Umbilical cord (tissue), 2 donors: ENCODE data around the gene C1orf174. TPM values are rescaled to one million over a fixed set of nuclear protein-coding genes. Genes with fewer than 3 reads are reported as not detected.

ENCODE experiments used
- DNase-seq: peaks from one replicate; pipeline ENCODE4 v3.0.0-alpha.2; 2015; ENCODE audit warnings: low spot score
- total RNA-seq: library from RNA; depleted of rRNA; stranded (reverse); fragments of >200 nt; gene quantifications from one replicate; pipeline ENCODE4 v1.2.3, GENCODE V29; 2014; ENCODE audit warnings: low replicate concordance; ENCODE audit not compliant: insufficient read depth

The C1orf174 gene
- total RNA-seq, 1 donor from 2014 or later, result 28.4 TPM

- DNase-seq, result no peak
Measured at GRCh38 chr1:3895279-3895950, 4.7 kb downstream of the C1orf174 start.

- DNase-seq, result no peak
Measured at GRCh38 chr1:3894626-3895278, 5.3 kb downstream of the C1orf174 start.

DNA sequence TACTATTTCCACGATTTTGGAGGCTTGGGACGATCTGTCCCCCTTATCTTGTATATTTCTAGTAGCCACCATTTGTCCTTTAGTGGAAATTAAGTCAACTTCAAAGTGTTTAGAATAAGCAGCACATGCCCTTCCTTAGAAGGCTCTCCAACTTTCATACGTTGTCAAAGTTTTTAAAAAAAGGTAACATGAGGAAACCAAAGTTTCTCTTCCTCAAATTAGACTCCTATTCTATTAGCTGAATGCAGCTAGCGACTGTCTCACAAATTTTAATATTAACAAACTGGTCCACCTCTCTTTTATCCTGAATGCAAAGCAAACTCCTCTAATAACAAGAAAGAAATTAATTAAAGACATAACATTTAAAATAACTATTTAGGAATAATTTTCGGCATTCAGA, 6.9 kb downstream of the C1orf174 start:
- no peak for DNase-seq

DNA sequence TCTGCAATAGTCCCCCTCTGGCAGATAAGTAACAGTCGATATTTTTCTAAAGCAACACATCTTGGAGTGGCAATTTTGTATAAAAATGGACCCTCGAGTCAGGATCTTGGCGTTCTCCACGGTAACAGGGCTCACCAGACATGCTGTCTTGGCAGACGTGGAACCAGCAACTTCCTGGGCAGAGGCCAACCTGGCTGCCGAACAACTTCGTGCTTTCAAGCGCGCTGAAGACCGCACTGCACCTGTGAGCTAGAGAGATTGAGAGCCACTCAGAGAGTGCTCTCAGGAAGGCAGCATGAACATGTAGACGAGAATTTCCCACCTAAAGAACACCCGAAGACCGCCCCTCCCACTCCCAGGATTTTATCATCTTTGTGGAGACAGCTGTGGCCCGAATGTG, 7.3 kb downstream of the C1orf174 start:
- DNase-seq, result no peak

- no peak for DNase-seq
Measured at GRCh38 chr1:3891329-3891865, 8.7 kb downstream of the C1orf174 start.

DNA sequence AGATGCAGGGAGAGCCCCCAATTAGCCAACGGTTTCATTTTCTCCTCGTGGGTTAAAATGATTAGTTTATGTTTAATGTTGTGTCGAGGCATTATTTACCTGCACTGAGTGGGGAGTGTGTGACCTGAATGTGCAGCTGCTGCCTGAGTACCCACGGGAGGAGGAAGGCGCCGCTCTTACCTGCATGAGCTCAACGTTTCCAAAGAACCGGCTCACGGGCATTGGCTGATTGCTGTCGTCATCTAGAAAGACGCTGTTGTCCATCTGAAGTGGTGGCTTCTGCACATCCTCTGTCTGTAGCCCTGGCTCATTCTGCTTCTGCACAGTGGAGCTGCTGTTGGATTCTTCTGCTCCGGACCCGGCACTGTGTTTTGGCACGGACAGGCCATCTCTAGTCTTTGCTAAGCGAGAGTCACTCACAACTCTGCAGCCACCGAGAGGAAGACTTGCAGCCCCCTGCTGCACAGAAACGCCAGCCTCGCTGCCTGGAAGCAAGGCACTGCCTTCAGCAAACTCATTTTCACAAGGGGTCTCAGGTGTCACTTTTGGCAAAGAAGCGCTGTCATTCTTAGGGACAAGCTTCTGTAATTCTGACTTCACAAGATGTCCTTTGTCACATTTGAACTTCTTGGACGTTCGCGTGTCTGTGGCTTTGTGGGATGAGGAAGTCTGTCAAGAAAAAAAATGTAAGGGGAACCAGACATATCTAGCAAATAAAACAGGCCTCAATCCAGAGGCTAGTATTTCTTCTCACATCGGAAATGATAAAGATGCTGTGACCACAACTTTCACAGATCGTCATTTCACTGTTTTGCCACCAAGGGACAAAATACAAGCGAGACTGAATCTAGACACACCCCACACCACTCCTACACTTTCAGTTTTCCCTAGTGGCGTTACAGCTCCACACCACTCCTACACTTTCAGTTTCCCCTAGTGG, 9.4 kb downstream of the C1orf174 start:
- no peak for DNase-seq

- DNase-seq, result no peak
Measured at GRCh38 chr1:3889936-3890335, 10.1 kb downstream of the C1orf174 start.

DNA sequence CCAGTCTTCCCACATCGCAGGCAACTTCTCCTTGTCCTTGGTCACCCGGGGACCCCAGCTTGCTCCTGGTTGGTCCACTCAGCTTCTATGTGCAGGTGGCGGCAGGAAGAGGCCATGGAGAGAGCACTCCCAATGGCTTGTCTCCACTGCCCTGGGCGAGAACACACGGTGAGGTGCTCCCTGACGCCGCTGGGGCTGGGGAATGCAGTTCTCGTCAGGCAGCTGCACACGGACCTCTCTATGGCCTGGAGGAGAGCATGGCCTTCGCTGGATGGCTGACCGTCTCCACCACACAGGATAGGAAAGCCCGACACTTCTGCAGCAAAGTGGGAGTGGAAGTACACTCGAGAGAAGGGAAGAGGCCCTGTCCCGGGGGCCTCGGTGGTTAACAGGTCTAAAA, 11.8 kb downstream of the C1orf174 start:
- no peak for DNase-seq

- DNase-seq, result no peak
Measured at GRCh38 chr1:3886691-3887090, 13.4 kb downstream of the C1orf174 start.

DNA sequence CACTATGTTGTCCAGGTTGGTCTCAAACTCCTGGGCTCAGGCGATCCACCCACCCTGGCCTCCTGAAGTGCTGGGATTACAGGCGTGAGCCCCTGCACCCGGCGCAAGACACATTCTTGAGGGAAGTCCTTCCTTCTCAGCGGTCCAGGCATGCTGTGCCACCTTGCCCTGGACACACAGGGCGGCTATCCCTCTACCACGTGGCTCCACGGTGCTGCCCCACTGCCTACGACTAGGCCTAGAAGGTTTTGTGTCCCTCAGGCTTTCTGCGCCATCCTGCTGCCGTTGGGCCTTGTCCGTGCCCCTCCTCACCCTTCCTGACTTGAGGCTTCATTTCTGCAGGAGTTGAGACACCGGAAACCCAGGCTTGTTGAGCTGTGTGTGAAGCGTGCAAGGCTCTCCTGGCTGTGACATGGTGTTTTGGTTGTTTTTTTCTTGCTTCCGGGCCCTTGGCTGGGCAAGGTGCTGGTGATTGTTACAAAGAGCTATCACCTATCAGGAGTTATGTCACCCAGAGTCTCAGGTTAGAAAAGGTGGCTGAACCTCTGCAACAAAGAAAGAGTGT, 13.9 kb downstream of the C1orf174 start:
- DNase-seq, result no peak

- no peak for DNase-seq
Measured at GRCh38 chr1:3885611-3886010, 14.5 kb downstream of the C1orf174 start.

DNA sequence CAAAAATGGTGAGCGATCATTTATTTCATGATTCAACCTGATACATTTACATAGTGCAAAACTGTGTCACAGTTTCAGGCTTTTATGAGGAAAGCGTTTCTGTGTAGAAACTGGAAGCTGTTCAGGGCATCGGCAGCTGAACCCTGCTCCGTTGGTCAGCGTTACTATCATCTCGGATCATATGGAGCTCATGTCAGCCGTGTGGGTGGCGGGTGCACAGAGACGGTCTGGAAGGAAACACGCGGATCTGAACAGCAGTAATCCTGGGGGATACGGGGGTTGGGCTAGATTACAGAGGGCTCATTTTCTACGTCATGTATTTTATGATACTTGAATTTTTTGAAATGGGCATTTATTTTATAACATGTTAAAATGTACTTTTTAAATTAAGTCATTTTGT, 15.1 kb downstream of the C1orf174 start:
- no peak for DNase-seq

- no peak for DNase-seq
Measured at GRCh38 chr1:3883194-3883925, 16.7 kb downstream of the C1orf174 start.

GRCh38 chr1:3881193-3881480, 18.9 kb downstream of the C1orf174 start:
- no peak for DNase-seq

DNA sequence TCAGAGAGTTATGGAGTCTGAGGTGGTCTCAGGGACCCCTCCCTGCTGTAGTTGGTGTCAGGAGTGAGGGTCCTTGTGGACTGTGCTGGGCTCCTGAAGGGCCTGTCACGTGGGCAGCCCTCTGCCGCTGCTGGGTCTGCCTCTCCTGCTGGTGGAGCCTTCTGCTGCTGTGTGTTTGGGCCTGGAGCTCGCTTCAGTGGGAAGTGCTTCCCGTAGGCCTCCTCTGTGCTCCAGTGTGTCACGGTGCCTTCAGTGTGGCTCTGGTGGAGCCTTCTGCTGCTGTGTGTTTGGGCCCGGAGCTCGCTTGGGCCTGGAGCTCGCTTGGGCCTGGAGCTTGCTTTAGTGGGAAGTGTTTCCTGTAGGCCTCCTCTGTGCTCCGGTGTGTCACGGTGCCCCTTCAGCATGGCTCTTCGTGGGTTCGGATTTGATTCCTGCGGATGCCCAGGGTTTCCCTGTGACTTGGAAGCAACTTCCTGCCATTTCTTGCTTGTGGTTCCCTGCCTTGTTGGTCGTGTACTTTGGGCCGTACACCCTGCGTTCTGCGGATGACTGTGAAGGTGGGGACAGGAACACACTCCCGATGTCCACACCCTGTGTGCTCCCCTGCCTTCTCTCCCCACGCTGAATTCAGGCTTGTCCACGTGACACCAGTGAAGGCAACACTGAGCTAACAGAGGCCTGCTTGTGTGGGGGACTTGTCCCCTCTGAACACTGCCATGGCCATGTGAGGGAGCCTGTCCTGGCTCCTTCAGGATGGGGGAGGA, 19.5 kb downstream of the C1orf174 start:
- no peak for DNase-seq

DNA sequence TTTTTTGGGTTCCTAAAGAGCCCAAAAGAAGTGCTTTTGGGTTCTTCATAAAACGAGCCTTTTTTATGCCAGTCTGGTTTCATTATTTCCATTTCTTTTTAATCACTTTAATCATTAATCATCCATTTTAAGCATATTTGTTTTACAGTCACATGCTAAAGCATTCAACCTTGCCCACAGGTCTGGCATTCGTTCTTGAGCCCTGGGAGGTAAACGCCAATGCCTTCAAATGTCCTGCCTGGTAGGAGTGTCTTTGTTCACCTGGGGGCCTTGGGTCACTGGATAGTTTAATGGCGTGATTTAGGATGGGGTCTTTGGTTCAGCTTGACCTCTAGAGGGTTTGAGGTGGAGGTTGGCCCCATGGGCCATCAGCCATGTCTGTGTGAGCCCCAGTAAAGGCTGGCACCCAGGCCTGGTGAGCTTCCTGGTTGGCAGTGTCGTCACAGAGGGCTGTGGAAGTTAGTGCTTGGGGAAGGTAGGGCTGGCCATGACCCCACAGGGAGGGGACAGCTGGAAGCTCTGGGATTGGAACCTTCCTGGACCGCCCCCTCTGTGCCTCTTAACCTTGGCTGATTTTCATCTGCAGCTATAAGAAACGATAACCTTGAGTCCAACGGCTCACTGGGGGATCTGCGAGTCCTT, 20.2 kb downstream of the C1orf174 start:
- no peak for DNase-seq

- no peak for DNase-seq
Measured at GRCh38 chr1:3879099-3879498, 21.0 kb downstream of the C1orf174 start.

GRCh38 chr1:3876716-3877115, 23.4 kb downstream of the C1orf174 start:
- no peak for DNase-seq

- no peak for DNase-seq
Measured at GRCh38 chr1:3874736-3875135, 25.3 kb downstream of the C1orf174 start.

DNA sequence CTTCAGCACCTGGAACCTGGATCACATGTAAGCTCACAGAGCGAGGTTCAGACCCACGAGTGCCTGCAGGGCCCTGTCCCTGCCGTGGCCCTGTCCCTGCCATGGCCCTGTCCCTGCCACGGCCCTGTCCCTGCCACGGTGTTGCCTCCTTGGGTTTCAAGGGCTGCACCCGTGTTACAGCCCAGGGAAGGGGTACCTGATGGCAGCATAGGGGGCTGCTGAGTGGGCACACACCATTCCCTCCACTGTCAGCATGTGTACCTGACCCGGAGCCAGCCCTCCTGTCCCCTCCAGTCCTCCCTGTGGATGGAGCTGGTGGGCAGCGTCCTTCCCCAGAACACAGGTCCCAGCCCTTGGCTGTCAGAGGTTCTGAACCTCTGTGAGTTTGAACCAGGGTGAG, 27.5 kb downstream of the C1orf174 start:
- no peak for DNase-seq
